Measurements from ENCODE around the gene CD47.

The CD47 gene

GRCh38 chr3:108125550-108126071, 34.8 kb upstream of the CD47 start:
- Histone ChIP-seq H3K9me3 (ENCODE audit: control insufficient read depth, low read length) (no peaks in the 10 kb centered on the region), H3K36me3 (ENCODE audit: control insufficient read depth, insufficient read depth, low read length) (no peaks in the 10 kb centered on the region), H3K9ac (ENCODE audit: low read length) (no peak overlapping the region), H3K4me3 (ENCODE audit: low read length) (no peak overlapping the region), H3K4me1 (ENCODE audit: control insufficient read depth, insufficient read depth, low read length) (peaks cover 25% of the 10 kb centered on the region), H3K27me3 (ENCODE audit: control insufficient read depth, insufficient read depth, low read length) (no peaks in the 10 kb centered on the region)

GRCh38 chr3:108125153-108125543, 34.3 kb upstream of the CD47 start:
- Histone ChIP-seq H3K36me3 (ENCODE audit: control insufficient read depth, insufficient read depth, low read length) (no peaks in the 10 kb centered on the region), H3K4me1 (ENCODE audit: control insufficient read depth, insufficient read depth, low read length) (peaks cover 25% of the 10 kb centered on the region), H3K27me3 (ENCODE audit: control insufficient read depth, insufficient read depth, low read length) (no peaks in the 10 kb centered on the region)

GRCh38 chr3:108124337-108125152, 33.7 kb upstream of the CD47 start:
- no peak overlapping the region for H3K9ac ChIP-seq (ENCODE audit: low read length)
- peaks cover 25% of the 10 kb centered on the region for H3K4me1 ChIP-seq (ENCODE audit: control insufficient read depth, insufficient read depth, low read length)
- no peaks in the 10 kb centered on the region for H3K36me3 ChIP-seq (ENCODE audit: control insufficient read depth, insufficient read depth, low read length)
- no peaks in the 10 kb centered on the region for H3K27me3 ChIP-seq (ENCODE audit: control insufficient read depth, insufficient read depth, low read length)
- H3K9me3 ChIP-seq (ENCODE audit: control insufficient read depth, low read length), result no peaks in the 10 kb centered on the region
- no peak overlapping the region for H3K4me3 ChIP-seq (ENCODE audit: low read length)

More at GRCh38 chr3:108125153-108125543, 34.3 kb upstream of the CD47 start:
- no peak overlapping the region for H3K9ac ChIP-seq (ENCODE audit: low read length)
- H3K4me3 ChIP-seq (ENCODE audit: low read length), result no peak overlapping the region
- no peaks in the 10 kb centered on the region for H3K9me3 ChIP-seq (ENCODE audit: control insufficient read depth, low read length)

- Histone ChIP-seq H3K4me3 (ENCODE audit: low read length) (no peak overlapping the region), H3K4me1 (ENCODE audit: control insufficient read depth, insufficient read depth, low read length) (peaks cover 25% of the 10 kb centered on the region), H3K27me3 (ENCODE audit: control insufficient read depth, insufficient read depth, low read length) (no peaks in the 10 kb centered on the region), H3K36me3 (ENCODE audit: control insufficient read depth, insufficient read depth, low read length) (no peaks in the 10 kb centered on the region), H3K9ac (ENCODE audit: low read length) (no peak overlapping the region), H3K9me3 (ENCODE audit: control insufficient read depth, low read length) (no peaks in the 10 kb centered on the region)
These were observed 32.5 kb upstream of the CD47 start for GRCh38 chr3:108123326-108123725.

GRCh38 chr3:108122276-108122675, 31.4 kb upstream of the CD47 start:
- Histone ChIP-seq H3K27me3 (ENCODE audit: control insufficient read depth, insufficient read depth, low read length) (no peaks in the 10 kb centered on the region), H3K9ac (ENCODE audit: low read length) (no peak overlapping the region), H3K36me3 (ENCODE audit: control insufficient read depth, insufficient read depth, low read length) (no peaks in the 10 kb centered on the region), H3K4me1 (ENCODE audit: control insufficient read depth, insufficient read depth, low read length) (peaks cover 18% of the 10 kb centered on the region), H3K4me3 (ENCODE audit: low read length) (no peak overlapping the region), H3K9me3 (ENCODE audit: control insufficient read depth, low read length) (no peaks in the 10 kb centered on the region)

DNA sequence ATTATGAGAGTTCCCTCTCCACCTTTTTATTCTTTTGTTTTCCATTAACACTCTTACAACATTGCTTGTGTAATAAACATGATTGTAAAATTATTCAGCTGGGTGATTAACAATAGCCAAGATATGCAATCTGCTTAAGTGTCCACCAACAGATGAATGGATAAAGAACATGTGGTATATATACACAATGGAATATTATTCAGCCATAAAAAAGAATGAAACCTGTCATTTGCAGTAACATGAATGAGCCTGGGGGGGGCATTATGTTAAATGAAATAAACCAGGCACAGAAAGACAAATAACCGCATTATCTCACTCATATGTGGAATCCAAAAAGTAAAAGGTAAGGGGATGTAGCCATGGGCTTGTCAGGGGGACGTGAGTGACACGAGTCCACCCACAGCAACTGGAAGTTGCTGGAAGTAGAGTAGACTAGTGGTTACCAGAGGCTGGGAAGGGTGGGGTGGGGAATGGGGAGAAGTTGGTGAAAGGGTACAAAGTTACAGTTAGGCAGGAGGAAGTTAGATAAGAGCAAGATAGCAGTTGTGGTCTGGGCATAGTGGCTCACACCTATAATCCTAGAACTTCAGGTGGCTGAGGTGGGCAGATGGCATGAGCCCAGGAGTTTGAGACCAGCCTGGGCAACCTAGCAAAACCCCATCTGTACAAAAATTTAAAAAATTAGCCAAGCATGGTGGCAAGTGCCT, 28.7 kb upstream of the CD47 start:
- Histone ChIP-seq H3K4me3 (ENCODE audit: low read length) (no peak overlapping the region), H3K36me3 (ENCODE audit: control insufficient read depth, insufficient read depth, low read length) (no peaks in the 10 kb centered on the region), H3K27me3 (ENCODE audit: control insufficient read depth, insufficient read depth, low read length) (no peaks in the 10 kb centered on the region), H3K9ac (ENCODE audit: low read length) (no peak overlapping the region), H3K9me3 (ENCODE audit: control insufficient read depth, low read length) (no peaks in the 10 kb centered on the region), H3K4me1 (ENCODE audit: control insufficient read depth, insufficient read depth, low read length) (peaks cover 2% of the 10 kb centered on the region)

- Histone ChIP-seq H3K27me3 (ENCODE audit: control insufficient read depth, insufficient read depth, low read length) (no peaks in the 10 kb centered on the region), H3K4me1 (ENCODE audit: control insufficient read depth, insufficient read depth, low read length) (no peaks in the 10 kb centered on the region), H3K4me3 (ENCODE audit: low read length) (no peak overlapping the region), H3K36me3 (ENCODE audit: control insufficient read depth, insufficient read depth, low read length) (no peaks in the 10 kb centered on the region), H3K9ac (ENCODE audit: low read length) (no peak overlapping the region), H3K9me3 (ENCODE audit: control insufficient read depth, low read length) (no peaks in the 10 kb centered on the region)
These were observed 27.4 kb upstream of the CD47 start for GRCh38 chr3:108118038-108118768.

GRCh38 chr3:108117241-108117775, 26.5 kb upstream of the CD47 start:
- H3K4me1 ChIP-seq (ENCODE audit: control insufficient read depth, insufficient read depth, low read length), result no peaks in the 10 kb centered on the region
- H3K9ac ChIP-seq (ENCODE audit: low read length), result no peak overlapping the region
- no peaks in the 10 kb centered on the region for H3K27me3 ChIP-seq (ENCODE audit: control insufficient read depth, insufficient read depth, low read length)
- H3K36me3 ChIP-seq (ENCODE audit: control insufficient read depth, insufficient read depth, low read length), result no peaks in the 10 kb centered on the region
- H3K9me3 ChIP-seq (ENCODE audit: control insufficient read depth, low read length), result no peaks in the 10 kb centered on the region
- no peak overlapping the region for H3K4me3 ChIP-seq (ENCODE audit: low read length)

DNA sequence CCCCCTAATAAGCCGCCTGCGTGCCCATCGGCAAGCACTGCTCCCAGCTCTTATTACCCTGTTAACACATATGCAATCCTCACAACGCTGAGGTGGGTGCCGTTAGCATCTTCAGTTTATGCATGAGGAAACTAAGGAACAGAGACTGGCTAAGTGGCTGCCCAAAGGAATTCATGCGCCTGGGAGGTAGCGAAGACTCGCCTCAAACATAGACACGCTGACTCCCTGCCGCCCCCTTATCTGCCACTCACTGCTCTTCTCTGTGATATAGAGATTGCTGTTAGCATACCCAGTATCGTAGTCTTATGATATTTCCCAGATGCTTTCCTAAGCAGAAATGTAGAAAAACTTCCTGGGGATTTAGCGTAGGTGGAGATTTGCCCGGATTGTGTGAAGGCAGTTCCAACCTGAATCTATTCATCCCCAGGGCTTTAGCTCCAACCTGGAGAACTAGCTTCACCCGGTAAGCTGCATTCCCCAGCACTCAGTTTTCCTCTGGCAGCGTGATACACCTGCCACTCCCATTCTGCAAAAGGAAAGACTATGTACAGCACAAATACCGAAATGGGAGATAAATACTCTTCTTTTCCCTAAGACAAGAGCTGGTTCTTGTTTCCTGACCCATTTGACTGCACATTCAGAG, 23.7 kb upstream of the CD47 start:
- H3K27me3 ChIP-seq (ENCODE audit: control insufficient read depth, insufficient read depth, low read length), result no peaks in the 10 kb centered on the region
- no peak overlapping the region for H3K9ac ChIP-seq (ENCODE audit: low read length)
- no peaks in the 10 kb centered on the region for H3K4me1 ChIP-seq (ENCODE audit: control insufficient read depth, insufficient read depth, low read length)
- no peaks in the 10 kb centered on the region for H3K36me3 ChIP-seq (ENCODE audit: control insufficient read depth, insufficient read depth, low read length)
- no peak overlapping the region for H3K4me3 ChIP-seq (ENCODE audit: low read length)
- H3K9me3 ChIP-seq (ENCODE audit: control insufficient read depth, low read length), result no peaks in the 10 kb centered on the region

- no peaks in the 10 kb centered on the region for H3K4me1 ChIP-seq (ENCODE audit: control insufficient read depth, insufficient read depth, low read length)
- H3K4me3 ChIP-seq (ENCODE audit: low read length), result no peak overlapping the region
- H3K36me3 ChIP-seq (ENCODE audit: control insufficient read depth, insufficient read depth, low read length), result no peaks in the 10 kb centered on the region
- H3K9ac ChIP-seq (ENCODE audit: low read length), result no peak overlapping the region
- H3K27me3 ChIP-seq (ENCODE audit: control insufficient read depth, insufficient read depth, low read length), result no peaks in the 10 kb centered on the region
- H3K9me3 ChIP-seq (ENCODE audit: control insufficient read depth, low read length), result no peaks in the 10 kb centered on the region
These were observed 23.1 kb upstream of the CD47 start for GRCh38 chr3:108113975-108114374.

DNA sequence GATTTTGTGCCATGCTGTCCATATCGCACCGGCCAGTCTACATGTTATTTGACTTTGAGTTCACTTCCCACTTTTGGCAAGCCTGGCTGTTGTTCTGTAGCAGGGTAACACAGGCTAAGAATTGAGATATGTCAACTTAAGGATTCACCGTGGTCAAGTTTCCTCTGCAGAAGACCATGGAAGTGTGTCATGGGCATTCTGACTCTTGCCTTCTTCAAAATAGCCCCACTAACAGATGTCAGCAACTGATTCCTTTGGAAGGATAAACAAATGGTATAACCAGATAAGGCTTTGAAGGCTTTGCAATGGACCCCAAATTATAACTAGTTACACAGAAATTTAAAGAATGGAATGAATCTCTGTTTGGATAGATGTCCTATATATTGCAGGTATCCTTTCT, 20.1 kb upstream of the CD47 start:
- H3K9me3 ChIP-seq (ENCODE audit: control insufficient read depth, low read length), result no peaks in the 10 kb centered on the region
- no peaks in the 10 kb centered on the region for H3K27me3 ChIP-seq (ENCODE audit: control insufficient read depth, insufficient read depth, low read length)
- H3K4me3 ChIP-seq (ENCODE audit: low read length), result no peak overlapping the region
- no peaks in the 10 kb centered on the region for H3K36me3 ChIP-seq (ENCODE audit: control insufficient read depth, insufficient read depth, low read length)
- no peak overlapping the region for H3K9ac ChIP-seq (ENCODE audit: low read length)
- H3K4me1 ChIP-seq (ENCODE audit: control insufficient read depth, insufficient read depth, low read length), result no peaks in the 10 kb centered on the region
